HEK293T (cell line): Measurements from ENCODE around the gene PGM1.

Source experiments
- BHLHE40 ChIP-seq: fragments of 450-650 bp; IDR thresholded peaks from 2 replicates; pipeline ENCODE4 v1.6.1; 2016; ENCODE audit warnings: mild to moderate bottlenecking, moderate library complexity, borderline replicate concordance
- ELF4 ChIP-seq: fragments of 450-650 bp; IDR thresholded peaks from 2 replicates; pipeline ENCODE4 v1.6.1; 2017; ENCODE audit warnings: antibody characterized with exemption
- FOXA1 ChIP-seq: fragments of 450-650 bp; IDR thresholded peaks from 2 replicates; pipeline ENCODE4 v1.6.1; 2016; ENCODE audit warnings: mild to moderate bottlenecking
- FOXK2 ChIP-seq: fragments of 450-650 bp; IDR thresholded peaks from 2 replicates; pipeline ENCODE4 v1.6.1; 2016; ENCODE audit warnings: mild to moderate bottlenecking
- FOXM1 ChIP-seq: fragments of 450-650 bp; IDR thresholded peaks from 2 replicates; pipeline ENCODE4 v1.6.1; 2017; ENCODE audit warnings: mild to moderate bottlenecking, borderline replicate concordance
- HDGF ChIP-seq: fragments of 450-650 bp; IDR thresholded peaks from 2 replicates; pipeline ENCODE4 v1.6.1; 2017; ENCODE audit warnings: antibody characterized with exemption, borderline replicate concordance
- L3MBTL2 ChIP-seq: fragments of 450-650 bp; conservative IDR thresholded peaks from 2 replicates; pipeline ENCODE4 v1.6.1; 2016; ENCODE audit warnings: mild to moderate bottlenecking
- LEF1 ChIP-seq: fragments of 450-650 bp; IDR thresholded peaks from 2 replicates; pipeline ENCODE4 v1.6.1; 2017; ENCODE audit warnings: mild to moderate bottlenecking, borderline replicate concordance
- PKNOX1 ChIP-seq: fragments of 450-650 bp; IDR thresholded peaks from 2 replicates; pipeline ENCODE4 v1.6.1; 2016
- SP1 ChIP-seq: fragments of 450-650 bp; IDR thresholded peaks from 2 replicates; pipeline ENCODE4 v1.6.1; 2017
- SUZ12 ChIP-seq: fragments of 450-650 bp; IDR thresholded peaks from 2 replicates; pipeline ENCODE4 v1.6.1; 2016; ENCODE audit warnings: mild to moderate bottlenecking

DNA sequence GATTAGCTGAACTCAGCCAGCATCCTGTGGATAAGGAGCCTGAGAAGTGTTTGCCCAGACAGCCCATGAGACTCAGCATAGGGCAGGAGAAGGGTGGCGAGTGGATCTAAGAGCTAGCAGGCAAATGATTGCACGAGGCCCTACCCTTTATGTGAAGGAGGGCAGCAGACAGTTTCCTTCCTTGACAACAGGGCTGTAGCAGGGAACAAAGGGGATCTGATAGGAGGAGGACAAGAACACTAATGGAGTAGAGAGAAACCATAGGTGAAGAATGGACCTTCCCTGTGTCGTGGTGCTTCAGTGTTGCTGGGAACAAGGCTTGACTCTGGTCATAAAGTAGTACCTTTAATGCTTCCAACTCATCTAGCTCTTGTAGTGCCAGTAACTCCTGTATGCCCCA, 84.3 kb downstream of the PGM1 start:
- no peak for TF ChIP-seq BHLHE40
- no peak for TF ChIP-seq ELF4
- no peak for TF ChIP-seq SUZ12
- TF ChIP-seq FOXM1, result no peak
- TF ChIP-seq FOXK2, result no peak
- TF ChIP-seq FOXA1, result no peak
- TF ChIP-seq PKNOX1, result no peak
- no peak for TF ChIP-seq HDGF
- no peak for TF ChIP-seq SP1
- TF ChIP-seq LEF1, result no peak
- TF ChIP-seq L3MBTL2, result no peak
